Hematopoietic multipotent progenitor cell treated with erythropoietin and hydrocortisone succinate and interleukin-3 and kit ligand, for 6 days (in vitro differentiated cells): ENCODE results near the gene KLF13.

Experiments
- DNase-seq: peaks from one replicate; pipeline ENCODE4 v3.0.0-alpha.2; 2015

The KLF13 gene

DNA sequence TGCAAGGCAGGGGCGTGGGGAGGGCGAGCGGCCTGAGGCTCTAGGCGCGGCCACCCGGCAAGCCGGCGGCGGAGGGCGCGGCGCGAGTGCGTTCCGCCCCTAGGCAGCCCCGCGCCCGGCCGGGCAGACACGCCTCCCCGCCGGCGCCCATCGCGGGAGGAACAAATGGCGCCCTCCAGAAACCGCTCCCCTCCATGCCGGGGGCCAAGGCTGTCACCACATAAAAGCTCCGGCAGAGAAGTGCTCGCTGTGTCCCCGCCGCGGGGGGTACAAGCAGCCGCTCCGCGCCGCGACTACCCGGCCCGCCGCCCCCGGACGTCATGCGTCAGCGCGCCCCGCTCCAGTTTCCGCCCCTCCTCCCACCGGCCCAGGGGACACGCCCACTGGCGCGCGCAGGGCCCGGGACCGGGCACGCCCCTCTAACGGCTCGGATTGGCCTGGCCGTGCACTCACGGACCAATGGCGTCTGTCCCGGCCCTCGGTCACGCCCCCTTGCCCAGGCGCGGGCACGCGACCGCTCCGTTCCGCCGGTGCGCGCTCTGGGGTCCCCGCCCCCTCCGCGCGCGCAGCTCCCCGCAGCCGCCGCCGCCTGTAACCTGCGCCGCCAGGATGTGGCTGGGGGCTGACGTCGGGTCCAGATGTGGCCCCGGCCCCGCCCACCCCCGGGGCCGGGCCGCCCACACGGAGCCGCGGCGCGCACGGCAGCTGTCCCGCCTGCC is at the start of gene KLF13:
KLF13 (plus strand) TSS at position 680 of the 719 bp plus-strand sequence. CDS start 378 bp downstream, outside the sequence.
- peak; percentile 98 for DNase-seq

DNA sequence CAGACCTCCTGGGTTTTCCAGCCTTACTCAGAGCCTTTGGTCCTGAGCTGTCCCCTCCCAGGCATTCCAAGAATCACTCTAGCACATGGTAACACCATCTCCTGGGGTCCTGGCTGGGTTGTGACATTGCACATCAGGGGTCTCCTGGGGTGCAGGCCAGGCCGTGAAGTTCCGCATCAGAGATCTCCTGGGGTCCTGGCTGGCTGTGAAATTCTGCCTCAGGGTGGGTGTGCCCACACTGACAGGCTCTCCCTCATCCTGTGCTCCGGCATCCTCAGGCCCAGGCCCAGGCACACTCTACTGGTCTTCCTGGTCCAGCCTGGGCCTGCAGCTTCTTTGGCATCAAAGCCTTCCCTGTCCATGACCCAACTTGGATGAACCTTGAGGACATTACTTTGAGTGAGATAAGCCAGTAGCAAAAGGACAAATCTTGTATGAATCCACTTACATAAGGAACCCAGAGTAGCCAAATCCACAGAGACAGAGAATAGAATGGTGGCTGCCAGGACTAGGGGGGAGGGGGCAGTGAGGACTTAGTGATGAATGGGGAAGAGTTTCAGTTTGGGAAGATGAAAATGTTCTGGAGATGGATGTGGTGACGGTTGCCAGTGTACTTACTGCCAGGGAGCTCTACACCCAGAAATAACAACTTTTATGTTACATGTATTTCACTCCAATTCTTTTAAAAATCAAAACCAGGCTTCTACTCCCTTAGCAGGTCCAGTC is 49.1 kb upstream of the KLF13 start:
- DNase-seq: no peak

DNA sequence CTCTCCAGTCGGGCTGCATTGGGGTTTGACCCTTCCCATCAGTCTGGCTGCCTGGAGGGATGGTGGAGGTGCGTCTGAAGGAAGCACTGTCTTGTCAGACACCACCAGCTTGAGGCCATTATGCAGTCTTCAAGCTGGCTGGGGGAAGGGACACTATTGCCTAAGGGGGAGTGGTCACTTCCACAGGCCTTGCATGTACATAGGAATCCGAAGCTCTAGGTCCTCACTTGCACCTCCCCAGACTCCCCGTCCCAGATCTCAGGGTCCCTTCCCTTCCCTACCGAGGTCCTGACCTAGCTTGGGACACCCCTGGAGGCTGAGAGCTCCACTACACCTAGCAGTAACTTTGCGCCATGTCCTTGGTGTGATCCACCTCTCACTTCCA is 48.6 kb upstream of the KLF13 start:
- no peak for DNase-seq

DNA sequence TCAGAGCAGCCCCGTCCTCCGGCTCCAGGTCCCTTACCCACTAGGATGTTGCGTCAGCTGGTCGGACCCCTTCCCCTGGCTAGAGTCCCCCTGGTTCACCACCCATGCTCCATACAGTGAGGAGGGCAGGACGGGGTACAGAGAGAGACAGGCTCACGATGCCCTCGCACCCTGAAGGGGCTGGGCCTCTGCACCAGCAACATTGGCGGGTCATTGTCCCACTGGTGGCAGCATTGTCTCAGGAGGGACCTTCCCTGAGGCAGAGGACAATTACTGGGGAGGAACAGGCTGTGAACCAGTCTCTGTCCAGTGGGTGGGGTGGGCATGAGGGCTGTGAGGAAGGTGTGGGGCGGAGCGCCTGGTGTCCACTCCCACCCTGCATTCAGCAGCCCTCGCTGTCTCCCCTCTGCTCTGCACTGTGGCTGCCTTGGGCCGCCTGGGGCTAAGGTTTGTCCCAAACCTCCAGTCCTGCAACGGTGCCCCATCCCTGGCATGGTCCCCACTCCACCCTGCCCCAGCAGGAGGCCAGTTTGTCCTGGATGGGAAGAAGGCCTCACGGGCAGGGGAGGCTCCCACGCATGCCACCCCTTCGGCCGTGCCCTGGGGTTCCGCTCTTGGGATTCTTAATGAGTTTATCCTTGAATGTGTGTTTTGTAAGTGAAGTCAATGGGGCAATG is 48.0 kb upstream of the KLF13 start:
- no peak for DNase-seq

DNA sequence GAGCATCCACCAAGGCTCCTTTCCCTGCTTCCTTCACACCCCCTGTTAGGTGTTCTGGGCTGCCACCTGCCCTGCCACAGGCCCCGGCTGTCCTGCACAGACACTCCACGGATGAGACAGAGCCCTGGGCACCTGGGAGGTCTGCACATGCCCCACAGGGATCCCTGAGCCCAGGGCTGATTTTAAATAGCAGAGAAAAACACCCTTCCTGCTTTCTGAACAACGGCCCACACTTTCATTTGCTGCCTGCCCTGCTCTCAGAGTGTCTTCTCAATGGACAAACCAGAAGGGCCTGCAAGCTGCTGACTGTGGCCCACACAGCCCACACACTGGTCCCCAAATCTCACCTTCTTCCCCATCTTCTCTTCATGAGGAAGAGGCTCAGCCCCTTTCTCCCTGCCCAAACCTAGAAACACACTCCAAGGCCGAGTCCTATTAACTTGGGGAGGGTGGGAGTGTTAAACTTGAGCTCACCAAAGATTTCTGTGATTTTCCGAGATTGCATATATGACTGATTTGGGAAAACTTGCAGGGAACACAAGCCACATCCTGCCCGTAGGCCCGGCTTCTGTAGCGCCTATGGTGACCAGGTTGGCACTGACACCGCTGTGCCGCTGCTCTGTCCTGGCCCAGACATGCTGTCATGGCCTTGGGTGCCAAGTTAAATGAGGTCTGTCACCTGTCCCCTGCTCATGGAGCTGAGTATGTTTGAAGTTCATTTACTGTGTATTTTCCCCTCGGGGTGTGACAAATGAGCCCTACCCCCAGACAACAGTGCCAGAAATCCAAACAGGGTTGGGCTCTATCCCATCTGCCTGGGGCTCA is 47.2 kb upstream of the KLF13 start:
- DNase-seq: no peak

DNA sequence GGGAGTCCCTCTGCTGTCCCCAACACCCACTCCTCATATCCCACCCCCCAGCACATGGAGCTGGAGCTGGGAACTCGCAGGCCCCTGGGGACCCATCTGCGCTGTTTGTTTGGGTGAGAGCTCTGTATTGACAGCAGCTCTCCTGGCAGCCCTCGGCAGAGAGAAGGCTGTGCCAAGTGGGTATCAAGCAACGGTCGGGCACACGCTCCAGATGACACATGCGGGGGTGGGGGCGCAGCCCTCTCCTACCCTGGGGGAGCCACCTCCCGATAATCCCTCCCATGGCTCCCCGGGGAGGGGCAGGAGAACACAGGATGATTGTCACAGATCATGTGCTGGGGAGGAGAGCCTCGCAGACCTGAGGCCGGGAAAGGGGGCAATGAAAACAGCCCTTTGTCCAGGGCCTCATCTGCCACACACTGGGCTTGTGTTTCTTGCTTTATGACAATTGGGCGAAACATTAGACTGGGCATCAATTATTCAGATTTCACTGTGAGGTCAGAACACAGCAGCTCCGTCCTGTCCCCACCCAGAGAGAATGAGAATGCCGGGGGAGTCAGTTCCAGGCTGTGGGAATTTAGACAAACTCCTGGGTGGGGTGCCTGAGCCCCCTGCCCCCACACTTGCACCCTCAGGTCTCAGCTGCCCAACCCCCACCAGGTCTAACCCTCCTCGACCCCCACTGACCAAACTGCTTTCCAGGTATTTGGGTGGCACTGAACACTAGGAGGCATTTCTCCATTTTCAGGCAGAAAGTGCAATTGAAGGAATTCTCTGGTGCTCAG is 46.4 kb upstream of the KLF13 start:
- no peak for DNase-seq

DNA sequence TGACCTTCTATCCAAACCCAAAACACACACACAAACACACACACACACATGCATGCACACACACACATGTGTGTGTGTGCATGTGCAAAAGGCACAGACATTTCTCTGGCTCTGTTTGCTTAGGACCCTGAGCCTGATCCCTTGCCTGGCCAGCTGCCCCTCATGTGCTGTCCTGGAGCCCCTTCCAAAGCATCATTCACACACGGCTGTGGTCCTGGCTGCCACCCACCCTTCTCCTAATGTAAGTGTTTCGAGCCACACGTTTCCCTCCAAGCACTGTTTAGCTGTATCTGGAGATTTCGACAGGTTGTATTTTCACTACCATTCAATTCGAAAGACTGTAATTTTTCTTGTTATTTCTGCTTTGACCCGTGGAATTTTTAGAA is 45.8 kb upstream of the KLF13 start:
- no peak for DNase-seq

DNA sequence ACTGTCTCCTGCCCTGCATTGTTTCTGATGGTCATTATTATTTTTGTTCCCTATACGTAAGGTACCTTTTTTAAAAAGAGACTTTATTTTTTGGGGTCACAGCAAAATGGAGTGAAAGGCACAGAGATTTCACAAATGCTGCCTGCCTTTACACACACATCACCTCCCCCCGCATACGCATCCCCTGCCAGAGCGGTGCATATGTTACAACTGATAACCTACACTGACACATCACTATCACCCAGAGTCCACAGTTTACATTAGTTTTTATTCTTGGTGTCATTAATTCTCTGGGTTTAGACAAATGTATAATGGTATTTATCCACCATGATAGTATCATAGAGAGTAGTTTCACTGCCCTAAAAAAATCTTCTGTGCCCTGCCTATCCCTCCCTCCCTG is 43.6 kb upstream of the KLF13 start:
- DNase-seq: peak; percentile 91

DNA sequence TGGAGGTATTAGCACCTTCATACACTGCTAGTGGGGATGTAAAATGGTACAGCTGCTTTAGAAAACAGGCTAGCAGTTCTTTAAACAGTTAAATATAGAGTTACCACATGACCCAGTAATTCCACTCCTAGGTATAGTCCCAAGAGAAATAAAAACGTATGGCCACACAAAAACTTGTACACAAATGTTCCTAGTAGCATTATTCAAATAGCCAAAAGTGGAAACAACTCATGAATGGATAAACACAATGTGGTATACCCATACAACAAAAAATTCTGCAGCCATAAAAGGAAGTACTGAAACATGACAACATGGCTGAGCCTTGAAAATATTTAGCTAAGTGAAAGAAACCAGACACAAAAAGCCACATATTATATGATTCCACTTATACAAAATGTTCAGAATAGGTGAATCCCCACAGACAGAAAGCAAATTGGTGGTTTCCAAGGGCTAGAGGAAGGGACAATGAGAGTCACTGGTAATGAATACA is 40.8 kb upstream of the KLF13 start:
- no peak for DNase-seq

DNA sequence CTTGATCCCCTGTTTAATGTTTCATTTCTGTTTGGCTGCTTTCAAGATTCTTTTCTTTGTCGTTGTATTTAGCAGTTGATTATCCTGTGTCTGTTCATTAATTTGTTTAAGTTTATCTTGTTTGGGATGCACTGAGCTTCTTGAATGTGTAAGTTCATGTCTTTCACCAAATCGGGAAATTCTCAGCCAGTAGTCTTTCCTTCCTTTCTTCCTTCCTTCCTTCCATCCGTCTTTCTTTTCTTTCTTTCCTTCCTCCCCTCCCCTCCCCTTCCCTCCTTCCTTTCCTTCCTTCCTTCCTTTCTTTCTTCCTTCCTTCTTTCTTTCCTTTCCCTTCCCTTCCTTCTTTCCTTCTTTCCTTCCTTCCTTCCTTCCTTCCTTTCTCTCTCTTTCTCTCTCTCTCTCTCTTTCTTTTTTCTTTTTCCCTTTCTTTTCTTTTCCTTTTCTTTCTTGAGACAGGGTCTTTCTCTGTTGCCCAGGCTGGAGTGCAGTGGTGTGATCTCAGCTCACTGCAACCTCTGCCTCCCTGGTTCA is 35.5 kb upstream of the KLF13 start:
- no peak for DNase-seq

DNA sequence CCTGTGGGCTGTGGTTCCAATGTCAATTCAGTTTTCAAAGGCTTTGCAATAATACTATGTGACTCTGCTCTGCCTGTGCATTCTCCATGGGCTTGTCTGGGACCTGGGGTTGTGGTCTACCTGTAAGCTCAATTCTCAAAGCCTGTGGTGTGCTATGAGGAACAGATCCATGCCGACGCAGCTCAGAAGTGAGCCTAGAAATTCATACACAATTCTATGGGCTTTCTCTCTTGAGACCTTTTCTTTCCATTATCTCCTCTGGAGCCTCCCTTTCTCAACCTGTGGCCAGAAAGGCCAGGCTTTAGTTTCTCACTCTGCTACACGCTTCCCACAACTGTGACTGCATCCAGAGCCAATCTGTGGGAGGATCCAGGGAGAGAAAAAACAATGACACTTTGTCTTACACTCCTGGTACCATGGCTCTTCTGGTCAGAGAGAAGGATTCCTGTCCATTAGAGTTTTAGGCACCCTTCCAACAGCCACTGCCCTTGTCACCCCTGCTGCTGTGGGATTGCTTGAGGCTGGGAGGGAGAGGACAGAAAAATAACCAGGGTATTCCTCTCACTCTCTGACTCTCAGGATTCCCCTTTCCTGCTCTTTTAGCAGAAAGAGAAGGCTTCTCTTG is 34.1 kb upstream of the KLF13 start:
- no peak for DNase-seq

DNA sequence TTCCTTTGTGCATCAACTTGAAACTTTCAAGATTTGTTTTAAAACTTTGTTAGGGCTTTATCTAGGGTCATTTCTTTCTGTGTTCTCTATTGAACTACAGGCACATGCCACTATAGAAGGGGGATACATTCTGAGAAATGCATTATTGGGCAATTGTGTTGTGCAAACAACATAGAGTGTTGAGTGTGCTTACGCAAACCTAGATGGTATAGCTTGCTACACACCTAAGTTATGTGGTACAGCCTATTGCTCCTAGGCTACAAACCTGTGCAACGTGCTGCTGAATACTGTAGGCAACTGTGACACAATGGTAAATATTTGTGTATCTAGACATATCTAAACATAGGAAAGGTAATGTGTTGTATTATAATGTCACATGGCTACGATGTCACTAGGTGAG is 33.0 kb upstream of the KLF13 start:
- peak; percentile 55 for DNase-seq

DNA sequence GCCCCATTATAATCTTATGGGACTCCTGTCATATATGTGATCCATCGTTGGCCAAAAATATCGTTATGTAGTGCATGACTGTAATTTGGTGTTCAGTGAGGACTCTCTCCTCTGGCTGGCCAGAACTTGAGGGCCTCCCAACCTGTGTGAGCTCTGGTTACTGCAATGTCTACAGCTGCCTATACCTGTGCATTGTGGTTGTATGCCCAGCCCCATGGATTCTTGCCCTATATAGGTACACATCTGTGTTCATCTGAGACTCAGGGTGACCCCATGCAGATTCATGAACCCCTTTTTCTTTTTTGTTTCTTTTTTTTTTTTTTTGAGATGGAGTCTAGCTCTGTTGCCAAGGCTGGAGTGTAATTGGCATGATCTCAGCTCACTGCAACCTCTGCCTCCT is 32.6 kb upstream of the KLF13 start:
- DNase-seq: no peak

DNA sequence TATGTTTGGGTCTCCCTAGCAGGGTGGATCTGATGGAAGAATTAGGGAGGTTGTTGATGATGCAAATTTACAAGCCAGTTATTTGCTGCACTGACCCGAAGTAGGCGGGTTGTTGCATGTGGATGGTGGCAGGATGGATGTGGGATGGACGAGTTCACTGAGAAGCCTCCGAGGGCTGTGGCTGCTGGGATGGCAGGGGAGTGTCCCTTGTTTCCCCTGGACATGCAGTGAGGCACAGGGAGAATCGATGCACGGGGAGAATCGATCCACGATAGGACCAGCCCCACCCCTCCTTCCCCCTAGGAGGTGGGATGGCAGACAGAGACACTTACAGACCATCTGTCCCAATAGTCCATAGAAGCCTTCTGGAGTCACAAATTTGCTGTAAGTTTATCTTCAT is 31.0 kb upstream of the KLF13 start:
- DNase-seq: no peak

DNA sequence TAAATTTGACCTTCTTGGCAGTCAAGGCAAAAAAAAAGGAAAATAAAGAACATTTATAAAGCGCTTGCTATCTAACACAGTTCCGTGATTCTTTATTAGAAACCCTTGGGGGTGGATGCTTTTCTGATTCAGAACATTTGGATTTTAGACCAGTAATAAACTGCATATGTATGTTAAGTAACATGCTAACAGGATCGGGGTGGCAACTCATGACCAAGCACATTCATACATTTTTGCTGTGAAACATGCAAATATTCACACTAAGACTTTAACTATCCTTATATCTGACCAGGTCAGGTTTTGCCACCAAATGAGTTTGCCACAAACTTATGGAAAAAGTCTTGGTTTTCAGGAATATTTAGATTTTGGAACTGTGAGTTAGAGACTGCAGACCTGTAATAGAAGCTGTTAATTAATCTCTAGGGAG is 30.4 kb upstream of the KLF13 start:
- no peak for DNase-seq

DNA sequence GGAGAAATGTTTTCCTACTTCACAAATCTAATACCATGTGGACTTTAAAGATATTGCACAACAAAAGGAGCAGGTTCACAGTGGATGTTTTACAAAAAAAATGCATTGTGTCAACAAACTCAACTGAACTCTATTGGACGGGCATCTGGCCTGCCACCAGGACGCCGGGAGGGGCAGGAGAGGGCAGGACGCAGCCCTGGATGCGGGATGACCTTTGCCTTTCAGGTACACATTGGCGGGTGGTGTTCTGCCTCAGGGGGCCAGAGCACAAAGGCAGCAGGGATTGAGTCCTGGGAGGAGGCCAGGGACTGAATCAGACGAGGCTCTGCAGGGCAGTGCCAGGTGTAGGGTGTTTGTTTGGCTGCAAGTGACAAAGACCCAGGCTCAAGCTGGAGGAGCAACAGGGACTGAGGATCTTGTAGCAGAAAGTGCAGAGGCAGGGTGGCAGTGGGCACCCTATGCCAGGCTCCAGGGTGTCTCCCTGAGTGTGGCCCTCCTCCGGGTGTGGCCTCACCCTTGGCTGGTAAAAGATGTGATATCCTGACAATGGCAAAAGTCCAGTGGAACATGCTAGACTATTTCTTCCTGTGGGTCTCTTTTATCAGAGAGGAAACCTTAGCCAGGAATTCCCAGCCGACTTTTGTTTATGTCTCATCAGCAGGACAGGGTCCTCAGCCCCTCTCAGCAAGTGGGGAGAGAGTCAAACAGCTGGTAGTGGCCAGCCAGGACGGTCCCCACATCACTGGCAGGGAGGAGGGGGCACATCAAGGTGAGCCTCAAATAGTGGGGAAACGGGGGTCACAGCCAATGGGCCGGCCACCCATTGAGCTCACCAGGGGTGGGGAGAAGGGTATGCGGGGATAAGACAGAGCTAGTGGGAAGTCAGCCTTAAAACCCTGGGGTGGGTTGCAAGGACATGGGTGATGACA is 29.7 kb upstream of the KLF13 start:
- DNase-seq: no peak

DNA sequence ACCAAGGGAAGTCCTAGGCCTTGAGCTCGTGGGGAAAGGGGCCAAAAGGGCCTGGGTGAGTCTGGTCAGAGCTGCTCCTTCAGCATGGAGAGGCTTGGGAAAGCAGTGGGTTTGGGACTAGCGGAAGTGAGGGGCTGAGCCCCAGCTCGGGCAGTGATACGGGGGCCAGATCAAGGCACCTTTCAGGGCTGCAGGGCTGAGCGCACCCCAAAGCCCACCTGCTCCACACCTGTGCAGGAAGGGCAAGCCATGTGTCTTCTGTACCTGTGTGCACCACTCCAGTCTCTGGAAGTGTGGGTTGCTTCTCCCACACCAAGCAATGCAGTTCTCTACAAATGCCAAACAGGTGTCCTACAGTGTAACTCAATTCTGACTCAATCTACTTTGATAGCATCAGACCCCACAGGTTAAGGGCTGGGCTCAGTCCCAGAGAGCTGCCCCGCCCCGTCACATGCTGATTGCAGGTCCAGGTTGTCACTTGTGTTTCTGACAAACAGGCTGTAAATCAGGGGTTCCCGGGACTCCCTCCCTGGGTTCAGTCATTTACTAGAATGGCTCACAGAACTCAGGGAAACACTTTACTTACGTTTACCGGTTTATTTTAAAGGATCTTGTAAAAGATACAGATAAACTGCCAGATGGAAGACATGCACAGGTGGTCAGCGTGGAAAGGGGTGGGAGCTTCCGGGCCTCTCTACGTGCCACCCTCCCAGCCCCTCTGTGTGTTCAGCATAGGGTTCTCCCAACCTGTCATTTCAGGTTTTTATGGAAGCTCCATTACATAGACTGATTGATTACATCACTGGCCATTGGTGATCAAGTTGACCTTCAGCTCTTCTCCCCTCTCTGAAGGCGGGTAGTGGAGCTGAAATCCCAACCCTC is 28.8 kb upstream of the KLF13 start:
- no peak for DNase-seq

DNA sequence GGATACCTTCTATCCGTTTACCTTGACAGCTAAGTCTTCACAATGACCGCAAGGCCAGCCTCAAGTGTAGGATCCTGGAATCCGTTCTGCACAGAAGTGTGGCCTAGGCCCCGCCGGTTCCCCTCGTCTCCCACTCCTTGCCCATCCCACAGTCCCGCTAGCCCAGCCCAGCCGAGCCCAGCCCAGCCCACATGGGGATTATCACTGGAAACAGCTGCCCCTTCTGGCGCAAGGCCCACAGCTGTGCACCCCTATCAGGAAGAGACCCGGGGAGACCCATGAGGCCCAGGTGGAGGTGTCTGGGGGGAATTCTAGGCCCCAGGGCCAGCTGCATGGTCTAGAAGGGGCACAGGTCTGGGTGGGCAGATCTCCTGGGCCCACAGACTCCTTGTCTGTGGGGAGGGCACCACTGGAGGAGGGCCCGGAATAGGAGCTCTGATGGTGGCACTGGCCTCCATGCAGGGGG is 27.9 kb upstream of the KLF13 start:
- DNase-seq: peak; percentile 86

DNA sequence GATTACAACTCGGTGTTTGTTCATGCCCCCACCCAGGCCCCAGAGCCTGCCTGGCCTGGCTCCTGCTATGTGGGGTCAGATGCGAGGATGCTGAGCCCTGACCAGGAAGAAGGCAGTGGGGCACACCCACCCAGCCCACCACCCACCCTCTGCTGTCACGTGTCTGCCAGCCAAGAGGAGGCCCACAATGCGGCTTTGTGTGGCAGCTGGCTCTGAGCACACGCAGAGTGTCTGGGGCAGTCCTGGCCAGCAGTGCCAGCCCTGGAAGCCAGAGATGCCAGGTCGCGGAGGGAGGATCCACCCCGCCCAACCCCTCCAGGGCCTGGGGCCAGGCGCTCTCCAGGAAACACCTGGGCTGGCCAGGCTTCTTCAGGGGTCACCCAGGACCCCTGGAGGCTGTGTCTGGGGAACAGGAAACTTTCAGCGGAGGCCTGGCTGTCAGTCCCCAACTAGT is 26.4 kb upstream of the KLF13 start:
- no peak for DNase-seq
